IMR-90 (cell line): ENCODE results near the gene NCAM1. TPM values are rescaled to one million over a fixed set of nuclear protein-coding genes. Genes with fewer than 3 reads are reported as not detected.

ENCODE experiments used
- ATAC-seq: fragments of 200-7000 bp; cut with Tn5 transposase; 2 replicates; pipeline ENCODE4 v1.9.1; 2020; ENCODE audit warnings: low read depth, mild to moderate bottlenecking, moderate library complexity
- BruUV-seq: library from RNA; stranded (reverse); fragments of 400-500 nt; replicated peaks from 2 replicates; lab custom pipeline; 2021; lab: Mats Ljungman, UMichigan
- CTCF ChIA-PET: fragments of 300-600 bp; formaldehyde crosslinking; extraction: SDS; loops from one replicate; lab custom pipeline; 2021; ENCODE audit warnings: antibody characterized with exemption; lab: Yijun Ruan, JAX
- POLR2A ChIA-PET: fragments of 300-600 bp; sonication (Branson Sonifier 250); formaldehyde crosslinking; loops from one replicate; lab custom pipeline; 2022; ENCODE audit warnings: antibody characterized with exemption; ENCODE audit not compliant: unreplicated experiment; lab: Charles Lee
- DNase-seq: peaks from one replicate; pipeline ENCODE4 v3.0.0; 2013
- H2AFZ ChIP-seq: replicated peaks from 2 replicates; pipeline ENCODE3; 2013; ENCODE audit warnings: low read length, mild to moderate bottlenecking; ENCODE audit not compliant: poor library complexity
- H2AK5ac ChIP-seq: 2 replicates; pipeline ENCODE4 v1.6.1; 2013; ENCODE audit warnings: low read depth, low read length, inconsistent platforms
- H2AK9ac ChIP-seq: replicated peaks from 2 replicates; pipeline ENCODE3; 2013; ENCODE audit warnings: mild to moderate bottlenecking, low read depth, low read length, moderate library complexity; ENCODE audit not compliant: poor library complexity
- H2BK120ac ChIP-seq: 2 replicates; pipeline ENCODE4 v1.6.1; 2013; ENCODE audit warnings: low read depth, low read length, inconsistent platforms
- H2BK15ac ChIP-seq: 3 replicates; pipeline ENCODE4 v1.6.1; 2013; ENCODE audit warnings: low read depth, low read length, inconsistent platforms
- H2BK20ac ChIP-seq: 2 replicates; pipeline ENCODE4 v1.6.1; 2013; ENCODE audit warnings: low read depth, mild to moderate bottlenecking, inconsistent platforms, low read length, moderate library complexity
- H2BK5ac ChIP-seq: 2 replicates; pipeline ENCODE4 v1.6.1; 2013; ENCODE audit warnings: mild to moderate bottlenecking, low read depth, low read length, inconsistent platforms; ENCODE audit not compliant: poor library complexity, severe bottlenecking
- H3K14ac ChIP-seq: replicated peaks from 2 replicates; pipeline ENCODE4 v1.6.1; 2013; ENCODE audit warnings: low read depth, low read length, inconsistent platforms
- H3K18ac ChIP-seq: 2 replicates; pipeline ENCODE4 v1.6.1; 2013; ENCODE audit warnings: low read depth, low read length, control low read depth
- H3K23ac ChIP-seq: 2 replicates; pipeline ENCODE4 v1.6.1; 2013; ENCODE audit warnings: low read depth, low read length, inconsistent platforms
- H3K27ac ChIP-seq: 2 replicates; pipeline ENCODE4 v1.5.1; 2013; ENCODE audit warnings: mild to moderate bottlenecking, control low read depth, low read length; ENCODE audit not compliant: insufficient read depth
- H3K27me3 ChIP-seq: 2 replicates; pipeline ENCODE4 v1.6.1; 2013; ENCODE audit warnings: low read length; ENCODE audit not compliant: control insufficient read depth, insufficient read depth
- H3K36me3 ChIP-seq: 2 replicates; pipeline ENCODE4 v1.6.1; 2013; ENCODE audit warnings: low read length, mixed read lengths; ENCODE audit not compliant: control insufficient read depth, insufficient read depth
- H3K4ac ChIP-seq: 2 replicates; pipeline ENCODE4 v1.6.1; 2013; ENCODE audit warnings: low read depth, low read length, inconsistent platforms
- H3K4me1 ChIP-seq: 2 replicates; pipeline ENCODE4 v1.6.1; 2013; ENCODE audit warnings: low read length, mixed read lengths; ENCODE audit not compliant: control insufficient read depth, insufficient read depth
- H3K4me2 ChIP-seq: 2 replicates; pipeline ENCODE4 v1.6.1; 2013; ENCODE audit warnings: low read depth, mild to moderate bottlenecking, control low read depth, low read length, moderate library complexity
- H3K4me3 ChIP-seq: 2 replicates; pipeline ENCODE4 v1.5.1; 2013; ENCODE audit warnings: low read depth, mild to moderate bottlenecking, control low read depth, low read length, moderate library complexity; ENCODE audit not compliant: insufficient read depth
- H3K56ac ChIP-seq: 2 replicates; pipeline ENCODE4 v1.6.1; 2013; ENCODE audit warnings: low read length, inconsistent platforms; ENCODE audit not compliant: insufficient read depth; ENCODE audit errors: extremely low read depth
- H3K79me1 ChIP-seq, 2 experiments: 2 replicates each; pipeline ENCODE4 v1.6.1; 2013; ENCODE audit warnings: low read length in 2 of 2, inconsistent platforms in 1 of 2, low read depth in 1 of 2
- H3K9ac ChIP-seq: 2 replicates; pipeline ENCODE4 v1.6.1; 2013; ENCODE audit warnings: low read depth, low read length, control low read depth
- H3K9me1 ChIP-seq: 2 replicates; pipeline ENCODE4 v1.6.1; 2013; ENCODE audit warnings: low read length, inconsistent platforms; ENCODE audit not compliant: insufficient read depth
- H3K9me3 ChIP-seq: 2 replicates; pipeline ENCODE4 v1.6.1; 2013; ENCODE audit warnings: low read length; ENCODE audit not compliant: control insufficient read depth, insufficient read depth
- H4K20me1 ChIP-seq: 2 replicates; pipeline ENCODE4 v1.6.1; 2013; ENCODE audit warnings: low read length, inconsistent platforms; ENCODE audit not compliant: insufficient read depth
- H4K5ac ChIP-seq: 2 replicates; pipeline ENCODE4 v1.6.1; 2013; ENCODE audit warnings: mild to moderate bottlenecking, low read depth, low read length, control low read depth
- H4K8ac ChIP-seq, 2 experiments: 2 replicates each; pipeline ENCODE4 v1.6.1; 2013; ENCODE audit warnings: low read depth in 2 of 2, low read length in 2 of 2, control low read depth in 1 of 2, inconsistent platforms in 1 of 2
- H4K91ac ChIP-seq: 2 replicates; pipeline ENCODE4 v1.6.1; 2013; ENCODE audit warnings: low read depth, low read length, inconsistent platforms; ENCODE audit not compliant: insufficient read depth
- BHLHE40 ChIP-seq: fragments of 150-350 bp; IDR thresholded peaks from 2 replicates; pipeline ENCODE4 v1.6.1; 2016; ENCODE audit warnings: mild to moderate bottlenecking, low read depth, low read length
- CEBPB ChIP-seq: IDR thresholded peaks from 2 replicates; pipeline ENCODE4 v1.6.1; 2012; ENCODE audit warnings: low read depth, low read length, improper control_type of control experiment
- FOS ChIP-seq: fragments of 150-350 bp; IDR thresholded peaks from 2 replicates; pipeline ENCODE4 v1.6.1; 2016; ENCODE audit warnings: low read depth, low read length
- MAFK ChIP-seq: IDR thresholded peaks from 2 replicates; pipeline ENCODE4 v1.6.1; 2012; ENCODE audit warnings: low read depth, low read length, improper control_type of control experiment
- MAZ ChIP-seq: IDR thresholded peaks from 2 replicates; pipeline ENCODE4 v1.6.1; 2012; ENCODE audit warnings: low read depth, mild to moderate bottlenecking, low read length, improper control_type of control experiment, moderate library complexity, borderline replicate concordance
- NFE2L2 ChIP-seq: fragments of 150-350 bp; IDR thresholded peaks from 2 replicates; pipeline ENCODE4 v1.6.1; 2016; ENCODE audit warnings: low read depth, mild to moderate bottlenecking, low read length
- RAD21 ChIP-seq: IDR thresholded peaks from 2 replicates; pipeline ENCODE4 v1.6.1; 2012; ENCODE audit warnings: low read length, improper control_type of control experiment
- RFX5 ChIP-seq: IDR thresholded peaks from 2 replicates; pipeline ENCODE4 v1.8.0; 2012; ENCODE audit warnings: low read depth, mild to moderate bottlenecking, low read length, moderate library complexity
- WGBS, 2 experiments: methylation state at CpG; one replicate each; pipeline versions ENCODE4 v1.1.5 to v1.1.7; 2013; ENCODE audit warnings: missing lambda C conversion rate in 2 of 2; ENCODE audit not compliant: insufficient read length in 1 of 2; ENCODE audit errors: extremely low coverage in 2 of 2; 5-methylcytosine and 5-hydroxymethylcytosine counted together
- dilution Hi-C: fragments of 300-500 bp; cut with HindIII; formaldehyde crosslinking; loops from one replicate; pipeline ENCODE4 v1.14.3; 2018; ENCODE audit warnings: low sequenced_read_pairs; ENCODE audit not compliant: unreplicated experiment
- in situ Hi-C: fragments of 300-500 bp; cut with MboI; formaldehyde crosslinking; loops from 3 replicates; pipeline ENCODE4 v1.14.3; 2019; ENCODE audit warnings: low sequenced_read_pairs, inconsistent platforms, mixed read lengths
- intact Hi-C: fragments of 100-400 bp; cut with micrococcal nuclease; formaldehyde crosslinking; loops from 2 replicates; pipeline ENCODE4 v1.10.0; 2022
- polyA plus RNA-seq, 3 experiments: library from polyadenylated mRNA; depleted of rRNA; stranded (reverse); fragments of >200 nt; gene quantifications; 2 replicates each; pipeline ENCODE4 v1.2.3, GENCODE V29; 2012; ENCODE audit warnings: low replicate concordance in 1 of 3
- total RNA-seq: library from RNA; depleted of rRNA; stranded (reverse); fragments of >200 nt; gene quantifications from 2 replicates; pipeline ENCODE4 v1.2.3, GENCODE V29; 2012
- TF ChIP-seq, protein P1 (sequence below): fragments of 150-350 bp; IDR thresholded peaks from 2 replicates; pipeline ENCODE4 v1.6.1; 2017; ENCODE audit warnings: mild to moderate bottlenecking, antibody characterized with exemption, low read length, low read depth
- TF ChIP-seq, protein P2 (sequence below): fragments of 150-350 bp; IDR thresholded peaks from 2 replicates; pipeline ENCODE4 v1.6.1; 2016; ENCODE audit warnings: low read depth, mild to moderate bottlenecking, low read length, moderate library complexity, borderline replicate concordance
- TF ChIP-seq, protein P3 (sequence below): conservative IDR thresholded peaks from 2 replicates; pipeline ENCODE4 v1.5.1; 2012; ENCODE audit warnings: mild to moderate bottlenecking, low read depth, low read length, improper control_type of control experiment

Gene NCAM1
- total and polyA plus RNA-seq, 2 of the 4 experiments (the other 2 are of a cell fraction): 0.09 to 0.18 TPM

DNA sequence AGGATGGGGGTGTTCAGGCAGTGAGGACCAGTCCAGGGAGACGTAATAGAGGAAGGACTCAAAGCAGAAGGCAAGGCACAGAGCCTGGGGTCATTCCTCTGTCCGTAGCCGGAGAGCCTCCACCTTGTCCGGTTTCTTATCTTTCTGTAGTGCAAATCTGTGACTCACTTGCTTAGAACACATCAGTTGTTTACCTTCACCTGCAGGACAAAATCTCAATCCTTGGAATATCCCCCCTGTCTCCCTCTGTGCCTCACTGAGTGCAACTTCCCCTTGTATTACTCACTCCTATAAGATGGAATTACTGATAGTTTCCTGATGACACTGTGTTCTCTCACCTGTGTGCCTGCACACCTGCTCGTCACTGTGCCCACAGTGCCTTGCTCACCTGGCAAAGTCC, 332.7 kb downstream of the NCAM1 start:
- intact Hi-C loops (no loop called here), in situ Hi-C loops (loop anchor here (5.0 to 25.0 kb wide), 2 partner anchors 707 to 1182 kb away; no protein-coding TSS in a partner anchor), dilution Hi-C loops (no loop called here)
- H3K18ac ChIP-seq: no peak overlapping the region
- H3K36me3 ChIP-seq: no peaks in the 10 kb centered on the region
- no peak overlapping the region for H2AK5ac ChIP-seq
- H3K9me1 ChIP-seq: no peaks in the 10 kb centered on the region
- BruUV-seq: no TSS peak
- H2BK15ac ChIP-seq: no peak overlapping the region
- H3K4me1 ChIP-seq: no peaks in the 10 kb centered on the region
- H2BK5ac ChIP-seq: no peak overlapping the region
- no peak overlapping the region for H3K14ac ChIP-seq
- ATAC-seq: no peak
- H4K20me1 ChIP-seq: no peaks in the 10 kb centered on the region
- WGBS, 2 experiments: 71% methylated on average over 4 of the region's 5 CpGs; no CpG with 5 or more reads in 1 of the 2 experiments
- H4K5ac ChIP-seq: no peak overlapping the region
- no peaks in the 10 kb centered on the region for H3K79me1 ChIP-seq
- POLR2A ChIA-PET: no interaction called here
- H3K9me3 ChIP-seq: no peaks in the 10 kb centered on the region
- no peak overlapping the region for H3K23ac ChIP-seq
- H2AFZ ChIP-seq: no peak overlapping the region
- H3K4me3 ChIP-seq: no peak overlapping the region
- no peak overlapping the region for H2AK9ac ChIP-seq
- H2BK20ac ChIP-seq: no peak overlapping the region
- DNase-seq: no peak
- no peak overlapping the region for H3K56ac ChIP-seq
- H4K91ac ChIP-seq: no peak overlapping the region
- H3K9ac ChIP-seq: no peak overlapping the region
- H3K27me3 ChIP-seq: peaks cover 6% of the 10 kb centered on the region
- no peak overlapping the region for H4K8ac ChIP-seq
- no peak overlapping the region for H2BK120ac ChIP-seq
- CTCF ChIA-PET: no interaction called here
- H3K4ac ChIP-seq: no peak overlapping the region
- H3K4me2 ChIP-seq: no peak overlapping the region
- no peak overlapping the region for H3K27ac ChIP-seq
- no peak for TF ChIP-seq RAD21
- TF ChIP-seq, protein P1, sequence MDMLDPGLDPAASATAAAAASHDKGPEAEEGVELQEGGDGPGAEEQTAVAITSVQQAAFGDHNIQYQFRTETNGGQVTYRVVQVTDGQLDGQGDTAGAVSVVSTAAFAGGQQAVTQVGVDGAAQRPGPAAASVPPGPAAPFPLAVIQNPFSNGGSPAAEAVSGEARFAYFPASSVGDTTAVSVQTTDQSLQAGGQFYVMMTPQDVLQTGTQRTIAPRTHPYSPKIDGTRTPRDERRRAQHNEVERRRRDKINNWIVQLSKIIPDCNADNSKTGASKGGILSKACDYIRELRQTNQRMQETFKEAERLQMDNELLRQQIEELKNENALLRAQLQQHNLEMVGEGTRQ: no peak
- TF ChIP-seq BHLHE40: no peak
- no peak for TF ChIP-seq CEBPB
- TF ChIP-seq, protein P2, sequence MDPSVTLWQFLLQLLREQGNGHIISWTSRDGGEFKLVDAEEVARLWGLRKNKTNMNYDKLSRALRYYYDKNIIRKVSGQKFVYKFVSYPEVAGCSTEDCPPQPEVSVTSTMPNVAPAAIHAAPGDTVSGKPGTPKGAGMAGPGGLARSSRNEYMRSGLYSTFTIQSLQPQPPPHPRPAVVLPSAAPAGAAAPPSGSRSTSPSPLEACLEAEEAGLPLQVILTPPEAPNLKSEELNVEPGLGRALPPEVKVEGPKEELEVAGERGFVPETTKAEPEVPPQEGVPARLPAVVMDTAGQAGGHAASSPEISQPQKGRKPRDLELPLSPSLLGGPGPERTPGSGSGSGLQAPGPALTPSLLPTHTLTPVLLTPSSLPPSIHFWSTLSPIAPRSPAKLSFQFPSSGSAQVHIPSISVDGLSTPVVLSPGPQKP: no peak
- no peak for TF ChIP-seq MAZ
- TF ChIP-seq NFE2L2: no peak
- TF ChIP-seq, protein P3, sequence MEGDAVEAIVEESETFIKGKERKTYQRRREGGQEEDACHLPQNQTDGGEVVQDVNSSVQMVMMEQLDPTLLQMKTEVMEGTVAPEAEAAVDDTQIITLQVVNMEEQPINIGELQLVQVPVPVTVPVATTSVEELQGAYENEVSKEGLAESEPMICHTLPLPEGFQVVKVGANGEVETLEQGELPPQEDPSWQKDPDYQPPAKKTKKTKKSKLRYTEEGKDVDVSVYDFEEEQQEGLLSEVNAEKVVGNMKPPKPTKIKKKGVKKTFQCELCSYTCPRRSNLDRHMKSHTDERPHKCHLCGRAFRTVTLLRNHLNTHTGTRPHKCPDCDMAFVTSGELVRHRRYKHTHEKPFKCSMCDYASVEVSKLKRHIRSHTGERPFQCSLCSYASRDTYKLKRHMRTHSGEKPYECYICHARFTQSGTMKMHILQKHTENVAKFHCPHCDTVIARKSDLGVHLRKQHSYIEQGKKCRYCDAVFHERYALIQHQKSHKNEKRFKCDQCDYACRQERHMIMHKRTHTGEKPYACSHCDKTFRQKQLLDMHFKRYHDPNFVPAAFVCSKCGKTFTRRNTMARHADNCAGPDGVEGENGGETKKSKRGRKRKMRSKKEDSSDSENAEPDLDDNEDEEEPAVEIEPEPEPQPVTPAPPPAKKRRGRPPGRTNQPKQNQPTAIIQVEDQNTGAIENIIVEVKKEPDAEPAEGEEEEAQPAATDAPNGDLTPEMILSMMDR: no peak
- no peak for TF ChIP-seq MAFK
- no peak for TF ChIP-seq FOS
- TF ChIP-seq RFX5: no peak
